ENCODE data around the gene PDCD2L. TPM values are rescaled to one million over a fixed set of nuclear protein-coding genes. Genes with fewer than 3 reads are reported as not detected.

PDCD2L gene
- total and polyA plus RNA-seq, 2 of the 8 experiments (the other 6 are each of a cell fraction or from before 2014, with no cell fraction given) = 51.5 to 78.1 TPM

DNA sequence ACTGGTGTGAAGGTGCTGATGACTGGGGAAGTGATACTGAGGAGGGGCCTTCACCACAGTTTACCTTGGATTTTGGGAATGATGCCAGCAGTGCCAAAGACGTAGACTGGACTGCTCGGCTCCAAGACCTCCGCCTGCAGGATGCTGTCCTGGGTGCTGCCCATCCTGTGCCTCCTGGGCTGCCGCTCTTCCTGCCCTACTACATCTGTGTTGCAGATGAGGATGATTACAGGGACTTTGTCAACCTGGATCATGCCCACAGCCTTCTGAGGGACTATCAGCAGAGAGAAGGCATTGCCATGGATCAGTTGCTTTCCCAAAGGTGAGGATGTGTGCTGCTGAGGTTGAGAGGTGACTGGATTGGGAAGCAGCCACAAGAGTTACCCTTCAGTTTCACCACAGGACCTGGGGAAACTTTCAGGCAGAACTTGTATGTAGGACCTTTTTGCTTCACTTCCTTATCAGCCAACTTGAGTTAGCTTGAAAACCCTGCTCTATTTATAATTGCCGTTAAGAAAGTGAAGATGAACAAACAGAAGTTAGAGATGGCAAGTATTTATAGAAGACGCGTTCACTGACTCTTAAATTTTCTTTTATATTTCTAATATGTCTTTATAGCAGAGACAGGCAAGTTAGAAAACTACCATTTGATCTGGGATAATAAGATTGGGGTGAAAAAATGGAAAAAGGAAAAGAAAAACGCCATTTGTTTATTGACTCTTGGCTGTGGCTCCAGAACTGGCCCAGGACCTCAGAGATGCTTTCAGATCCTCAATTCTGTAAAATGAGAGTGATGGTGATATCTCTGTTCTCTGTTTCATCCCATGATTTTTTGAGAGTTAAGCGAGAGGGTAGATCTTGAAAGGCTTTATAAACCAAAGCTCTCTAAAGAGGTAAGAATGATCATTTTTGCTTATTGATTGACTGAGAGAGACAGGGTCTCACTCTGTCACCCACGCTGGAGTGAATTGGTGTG is 5.3 kb downstream of the PDCD2L start (continued):
- TF ChIP-seq, protein P1, sequence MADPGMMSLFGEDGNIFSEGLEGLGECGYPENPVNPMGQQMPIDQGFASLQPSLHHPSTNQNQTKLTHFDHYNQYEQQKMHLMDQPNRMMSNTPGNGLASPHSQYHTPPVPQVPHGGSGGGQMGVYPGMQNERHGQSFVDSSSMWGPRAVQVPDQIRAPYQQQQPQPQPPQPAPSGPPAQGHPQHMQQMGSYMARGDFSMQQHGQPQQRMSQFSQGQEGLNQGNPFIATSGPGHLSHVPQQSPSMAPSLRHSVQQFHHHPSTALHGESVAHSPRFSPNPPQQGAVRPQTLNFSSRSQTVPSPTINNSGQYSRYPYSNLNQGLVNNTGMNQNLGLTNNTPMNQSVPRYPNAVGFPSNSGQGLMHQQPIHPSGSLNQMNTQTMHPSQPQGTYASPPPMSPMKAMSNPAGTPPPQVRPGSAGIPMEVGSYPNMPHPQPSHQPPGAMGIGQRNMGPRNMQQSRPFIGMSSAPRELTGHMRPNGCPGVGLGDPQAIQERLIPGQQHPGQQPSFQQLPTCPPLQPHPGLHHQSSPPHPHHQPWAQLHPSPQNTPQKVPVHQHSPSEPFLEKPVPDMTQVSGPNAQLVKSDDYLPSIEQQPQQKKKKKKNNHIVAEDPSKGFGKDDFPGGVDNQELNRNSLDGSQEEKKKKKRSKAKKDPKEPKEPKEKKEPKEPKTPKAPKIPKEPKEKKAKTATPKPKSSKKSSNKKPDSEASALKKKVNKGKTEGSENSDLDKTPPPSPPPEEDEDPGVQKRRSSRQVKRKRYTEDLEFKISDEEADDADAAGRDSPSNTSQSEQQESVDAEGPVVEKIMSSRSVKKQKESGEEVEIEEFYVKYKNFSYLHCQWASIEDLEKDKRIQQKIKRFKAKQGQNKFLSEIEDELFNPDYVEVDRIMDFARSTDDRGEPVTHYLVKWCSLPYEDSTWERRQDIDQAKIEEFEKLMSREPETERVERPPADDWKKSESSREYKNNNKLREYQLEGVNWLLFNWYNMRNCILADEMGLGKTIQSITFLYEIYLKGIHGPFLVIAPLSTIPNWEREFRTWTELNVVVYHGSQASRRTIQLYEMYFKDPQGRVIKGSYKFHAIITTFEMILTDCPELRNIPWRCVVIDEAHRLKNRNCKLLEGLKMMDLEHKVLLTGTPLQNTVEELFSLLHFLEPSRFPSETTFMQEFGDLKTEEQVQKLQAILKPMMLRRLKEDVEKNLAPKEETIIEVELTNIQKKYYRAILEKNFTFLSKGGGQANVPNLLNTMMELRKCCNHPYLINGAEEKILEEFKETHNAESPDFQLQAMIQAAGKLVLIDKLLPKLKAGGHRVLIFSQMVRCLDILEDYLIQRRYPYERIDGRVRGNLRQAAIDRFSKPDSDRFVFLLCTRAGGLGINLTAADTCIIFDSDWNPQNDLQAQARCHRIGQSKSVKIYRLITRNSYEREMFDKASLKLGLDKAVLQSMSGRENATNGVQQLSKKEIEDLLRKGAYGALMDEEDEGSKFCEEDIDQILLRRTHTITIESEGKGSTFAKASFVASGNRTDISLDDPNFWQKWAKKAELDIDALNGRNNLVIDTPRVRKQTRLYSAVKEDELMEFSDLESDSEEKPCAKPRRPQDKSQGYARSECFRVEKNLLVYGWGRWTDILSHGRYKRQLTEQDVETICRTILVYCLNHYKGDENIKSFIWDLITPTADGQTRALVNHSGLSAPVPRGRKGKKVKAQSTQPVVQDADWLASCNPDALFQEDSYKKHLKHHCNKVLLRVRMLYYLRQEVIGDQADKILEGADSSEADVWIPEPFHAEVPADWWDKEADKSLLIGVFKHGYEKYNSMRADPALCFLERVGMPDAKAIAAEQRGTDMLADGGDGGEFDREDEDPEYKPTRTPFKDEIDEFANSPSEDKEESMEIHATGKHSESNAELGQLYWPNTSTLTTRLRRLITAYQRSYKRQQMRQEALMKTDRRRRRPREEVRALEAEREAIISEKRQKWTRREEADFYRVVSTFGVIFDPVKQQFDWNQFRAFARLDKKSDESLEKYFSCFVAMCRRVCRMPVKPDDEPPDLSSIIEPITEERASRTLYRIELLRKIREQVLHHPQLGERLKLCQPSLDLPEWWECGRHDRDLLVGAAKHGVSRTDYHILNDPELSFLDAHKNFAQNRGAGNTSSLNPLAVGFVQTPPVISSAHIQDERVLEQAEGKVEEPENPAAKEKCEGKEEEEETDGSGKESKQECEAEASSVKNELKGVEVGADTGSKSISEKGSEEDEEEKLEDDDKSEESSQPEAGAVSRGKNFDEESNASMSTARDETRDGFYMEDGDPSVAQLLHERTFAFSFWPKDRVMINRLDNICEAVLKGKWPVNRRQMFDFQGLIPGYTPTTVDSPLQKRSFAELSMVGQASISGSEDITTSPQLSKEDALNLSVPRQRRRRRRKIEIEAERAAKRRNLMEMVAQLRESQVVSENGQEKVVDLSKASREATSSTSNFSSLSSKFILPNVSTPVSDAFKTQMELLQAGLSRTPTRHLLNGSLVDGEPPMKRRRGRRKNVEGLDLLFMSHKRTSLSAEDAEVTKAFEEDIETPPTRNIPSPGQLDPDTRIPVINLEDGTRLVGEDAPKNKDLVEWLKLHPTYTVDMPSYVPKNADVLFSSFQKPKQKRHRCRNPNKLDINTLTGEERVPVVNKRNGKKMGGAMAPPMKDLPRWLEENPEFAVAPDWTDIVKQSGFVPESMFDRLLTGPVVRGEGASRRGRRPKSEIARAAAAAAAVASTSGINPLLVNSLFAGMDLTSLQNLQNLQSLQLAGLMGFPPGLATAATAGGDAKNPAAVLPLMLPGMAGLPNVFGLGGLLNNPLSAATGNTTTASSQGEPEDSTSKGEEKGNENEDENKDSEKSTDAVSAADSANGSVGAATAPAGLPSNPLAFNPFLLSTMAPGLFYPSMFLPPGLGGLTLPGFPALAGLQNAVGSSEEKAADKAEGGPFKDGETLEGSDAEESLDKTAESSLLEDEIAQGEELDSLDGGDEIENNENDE (IDR thresholded peaks at IDR 0.05; ENCODE audit: insufficient replicate concordance, low read length) = no peak
- TF ChIP-seq, protein P2, sequence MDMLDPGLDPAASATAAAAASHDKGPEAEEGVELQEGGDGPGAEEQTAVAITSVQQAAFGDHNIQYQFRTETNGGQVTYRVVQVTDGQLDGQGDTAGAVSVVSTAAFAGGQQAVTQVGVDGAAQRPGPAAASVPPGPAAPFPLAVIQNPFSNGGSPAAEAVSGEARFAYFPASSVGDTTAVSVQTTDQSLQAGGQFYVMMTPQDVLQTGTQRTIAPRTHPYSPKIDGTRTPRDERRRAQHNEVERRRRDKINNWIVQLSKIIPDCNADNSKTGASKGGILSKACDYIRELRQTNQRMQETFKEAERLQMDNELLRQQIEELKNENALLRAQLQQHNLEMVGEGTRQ (IDR thresholded peaks at IDR 0.05; ENCODE audit: low read length) = no peak
- TF ChIP-seq RFX5 (IDR thresholded peaks at IDR 0.05; ENCODE audit: borderline replicate concordance, low read depth, low read length) (no peak), ASH2L (IDR thresholded peaks at IDR 0.05; ENCODE audit: low read length) (no peak), FOSL1 (IDR thresholded peaks at IDR 0.05; ENCODE audit: insufficient read depth, low read depth, low read length) (no peak)
